ENCODE data around the gene LNPK. TPM values are rescaled to one million over a fixed set of nuclear protein-coding genes. Genes with fewer than 3 reads are reported as not detected.
"Not testable (repeated sequence)": the region's sequence is repeated elsewhere in the genome, so short reads cannot be mapped to it uniquely, and the experiment has no call there.

LNPK gene
- total RNA-seq, 1 experiment from 2014 or later, result 10.3 TPM

- DNase-seq (ENCODE audit: low spot score); ATAC-seq; H3K4me1 Mint-ChIP-seq; H3K27me3 Mint-ChIP-seq (ENCODE audit: low read depth); CTCF ChIA-PET; H3K4me3 Mint-ChIP-seq; H3K36me3 Mint-ChIP-seq; POLR2A ChIA-PET; H3K27ac Mint-ChIP-seq: not testable (repeated sequence)
- H3K9me3 Mint-ChIP-seq, result peaks cover 11% of the 10 kb centered on the region
Measured at GRCh38 chr2:175895957-175896356, 106.1 kb downstream of the LNPK start.

GRCh38 chr2:175892046-175892445 is 110.0 kb downstream of the LNPK start:
- Mint-ChIP-seq H3K4me1 (no peaks in the 10 kb centered on the region), H3K27ac (no peak overlapping the region), H3K27me3 (ENCODE audit: low read depth) (no peaks in the 10 kb centered on the region), H3K9me3 (peaks cover 11% of the 10 kb centered on the region), H3K4me3 (no peak overlapping the region), H3K36me3 (no peaks in the 10 kb centered on the region)
- ATAC-seq (no peak), DNase-seq (ENCODE audit: low spot score) (no peak)
- CTCF ChIA-PET, result no interaction called here
- TF ChIP-seq ZMAT4 (CRISPR knock-in tag; IDR thresholded peaks at IDR 0.05) (no peak), NFATC4 (CRISPR knock-in tag; IDR thresholded peaks at IDR 0.05) (no peak), ZNF423 (CRISPR knock-in tag; IDR thresholded peaks at IDR 0.05) (no peak), ARID4B (CRISPR knock-in tag; IDR thresholded peaks at IDR 0.05; ENCODE audit: borderline replicate concordance) (no peak), ATF6 (CRISPR knock-in tag; IDR thresholded peaks at IDR 0.05) (no peak), JAZF1 (CRISPR knock-in tag; IDR thresholded peaks at IDR 0.05) (no peak), ETV6 (CRISPR knock-in tag; IDR thresholded peaks at IDR 0.05) (no peak), HMGA2 (CRISPR knock-in tag; IDR thresholded peaks at IDR 0.05) (no peak), PRRX2 (CRISPR knock-in tag; IDR thresholded peaks at IDR 0.05) (no peak), ZNF425 (CRISPR knock-in tag; conservative IDR thresholded peaks at IDR 0.05) (no peak), HMGXB4 (CRISPR knock-in tag; IDR thresholded peaks at IDR 0.05) (no peak), ATF3 (CRISPR knock-in tag; conservative IDR thresholded peaks at IDR 0.05) (no peak), USF1 (CRISPR knock-in tag; IDR thresholded peaks at IDR 0.05) (no peak), ZNF416 (CRISPR knock-in tag; IDR thresholded peaks at IDR 0.05) (no peak), MXD4 (CRISPR knock-in tag; IDR thresholded peaks at IDR 0.05; ENCODE audit: borderline replicate concordance) (no peak), ATF2 (CRISPR knock-in tag; IDR thresholded peaks at IDR 0.05; ENCODE audit: borderline replicate concordance, low read depth) (no peak), TEAD4 (CRISPR knock-in tag; IDR thresholded peaks at IDR 0.05) (no peak), ZNF671 (CRISPR knock-in tag; IDR thresholded peaks at IDR 0.05) (no peak), NFE2L1 (CRISPR knock-in tag; IDR thresholded peaks at IDR 0.05) (no peak), E2F5 (CRISPR knock-in tag; IDR thresholded peaks at IDR 0.05) (no peak)
- POLR2A ChIA-PET, result no interaction called here

All from WTC11 (cell line).